HFF-Myc (cell line): Measurements from ENCODE around the gene OR8B8.

Experiments used
- DNase-seq: peaks from one replicate; pipeline ENCODE4 v3.0.0-alpha.2; 2011; ENCODE audit warnings: low read depth; ENCODE audit errors: extremely low read depth
- H3K4me3 ChIP-seq: replicated peaks from 2 replicates; pipeline ENCODE4 v1.5.1; 2011; ENCODE audit warnings: low read depth, mild to moderate bottlenecking, control low read depth, low read length
- TF ChIP-seq, protein P1 (sequence below): IDR thresholded peaks from 2 replicates; pipeline ENCODE4 v1.5.1; 2012; ENCODE audit warnings: mild to moderate bottlenecking, low read depth, low read length, control low read depth; ENCODE audit errors: missing control alignments

The OR8B8 gene

GRCh38 chr11:124394408-124394807 lies 51.1 kb downstream of the OR8B8 start:
- no peak for DNase-seq
- H3K4me3 ChIP-seq: no peak overlapping the region
- TF ChIP-seq, protein P1, sequence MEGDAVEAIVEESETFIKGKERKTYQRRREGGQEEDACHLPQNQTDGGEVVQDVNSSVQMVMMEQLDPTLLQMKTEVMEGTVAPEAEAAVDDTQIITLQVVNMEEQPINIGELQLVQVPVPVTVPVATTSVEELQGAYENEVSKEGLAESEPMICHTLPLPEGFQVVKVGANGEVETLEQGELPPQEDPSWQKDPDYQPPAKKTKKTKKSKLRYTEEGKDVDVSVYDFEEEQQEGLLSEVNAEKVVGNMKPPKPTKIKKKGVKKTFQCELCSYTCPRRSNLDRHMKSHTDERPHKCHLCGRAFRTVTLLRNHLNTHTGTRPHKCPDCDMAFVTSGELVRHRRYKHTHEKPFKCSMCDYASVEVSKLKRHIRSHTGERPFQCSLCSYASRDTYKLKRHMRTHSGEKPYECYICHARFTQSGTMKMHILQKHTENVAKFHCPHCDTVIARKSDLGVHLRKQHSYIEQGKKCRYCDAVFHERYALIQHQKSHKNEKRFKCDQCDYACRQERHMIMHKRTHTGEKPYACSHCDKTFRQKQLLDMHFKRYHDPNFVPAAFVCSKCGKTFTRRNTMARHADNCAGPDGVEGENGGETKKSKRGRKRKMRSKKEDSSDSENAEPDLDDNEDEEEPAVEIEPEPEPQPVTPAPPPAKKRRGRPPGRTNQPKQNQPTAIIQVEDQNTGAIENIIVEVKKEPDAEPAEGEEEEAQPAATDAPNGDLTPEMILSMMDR: no peak
